Measurements from ENCODE around the gene LPAR3.

- TF ChIP-seq, protein P1, sequence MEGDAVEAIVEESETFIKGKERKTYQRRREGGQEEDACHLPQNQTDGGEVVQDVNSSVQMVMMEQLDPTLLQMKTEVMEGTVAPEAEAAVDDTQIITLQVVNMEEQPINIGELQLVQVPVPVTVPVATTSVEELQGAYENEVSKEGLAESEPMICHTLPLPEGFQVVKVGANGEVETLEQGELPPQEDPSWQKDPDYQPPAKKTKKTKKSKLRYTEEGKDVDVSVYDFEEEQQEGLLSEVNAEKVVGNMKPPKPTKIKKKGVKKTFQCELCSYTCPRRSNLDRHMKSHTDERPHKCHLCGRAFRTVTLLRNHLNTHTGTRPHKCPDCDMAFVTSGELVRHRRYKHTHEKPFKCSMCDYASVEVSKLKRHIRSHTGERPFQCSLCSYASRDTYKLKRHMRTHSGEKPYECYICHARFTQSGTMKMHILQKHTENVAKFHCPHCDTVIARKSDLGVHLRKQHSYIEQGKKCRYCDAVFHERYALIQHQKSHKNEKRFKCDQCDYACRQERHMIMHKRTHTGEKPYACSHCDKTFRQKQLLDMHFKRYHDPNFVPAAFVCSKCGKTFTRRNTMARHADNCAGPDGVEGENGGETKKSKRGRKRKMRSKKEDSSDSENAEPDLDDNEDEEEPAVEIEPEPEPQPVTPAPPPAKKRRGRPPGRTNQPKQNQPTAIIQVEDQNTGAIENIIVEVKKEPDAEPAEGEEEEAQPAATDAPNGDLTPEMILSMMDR (conservative IDR thresholded peaks at IDR 0.05 in 1 of 2, IDR thresholded peaks at IDR 0.05 in 1 of 2; ENCODE audit: extremely low read depth in 1 of 2, insufficient read depth in 1 of 2, low read depth in 1 of 2, low read length in 2 of 2): no peak
- no peak for TF ChIP-seq EZH2 (IDR thresholded peaks at IDR 0.05; ENCODE audit: borderline replicate concordance, low read length)
Measured at GRCh38 chr1:84869720-84870119, 23.3 kb downstream of the LPAR3 start.

Measured in mammary epithelial cell (primary cell).